ENCODE measurements around the gene GDPD1. TPM values are rescaled to one million over a fixed set of nuclear protein-coding genes. Genes with fewer than 3 reads are reported as not detected.

Gene GDPD1
- total and polyA plus RNA-seq, 2 donors (not counting 3 experiments of a cell fraction or from before 2014, with no cell fraction given): 2.5 to 4.9 TPM

GRCh38 chr17:59284317-59284716, 64.0 kb downstream of the GDPD1 start:
- CTCF ChIA-PET: no interaction called here
- Histone ChIP-seq H3K9me1 (replicated peaks; ENCODE audit: control insufficient read depth, extremely low read depth, insufficient read depth, low read length) (no peaks in the 10 kb centered on the region), H3K9ac (replicated peaks; ENCODE audit: extremely low read depth, insufficient read depth, low read length) (no peak overlapping the region), H3K4me1 (ENCODE audit: control insufficient read depth, extremely low read depth, insufficient read depth, low read length) (peaks cover 15% of the 10 kb centered on the region), H2AFZ (ENCODE audit: low read depth, low read length) (no peak overlapping the region), H3K27ac (ENCODE audit: insufficient read depth, low read depth, low read length) (no peak overlapping the region), H3K79me2 (ENCODE audit: control insufficient read depth, insufficient read depth, low read length) (no peaks in the 10 kb centered on the region), H3K4me2 (ENCODE audit: insufficient read depth, low read length) (no peak overlapping the region), H3K27me3 (ENCODE audit: control insufficient read depth in 2 of 2, insufficient read depth in 2 of 2, low read length in 2 of 2) (no peaks in the 10 kb centered on the region), H4K20me1 (replicated peaks; ENCODE audit: control insufficient read depth, extremely low read depth, insufficient read depth, low read length) (no peaks in the 10 kb centered on the region), H3K36me3 (ENCODE audit: control insufficient read depth in 2 of 2, extremely low read depth in 1 of 2, insufficient read depth in 2 of 2, low read length in 2 of 2) (no peaks in the 10 kb centered on the region), H3K9me3 (replicated peaks; ENCODE audit: control insufficient read depth, insufficient read depth, low read length) (no peaks in the 10 kb centered on the region), H3K4me3 (replicated peaks in 1 of 3; ENCODE audit: insufficient read depth in 1 of 3, low read depth in 1 of 3, low read length in 3 of 3) (no peak overlapping the region)
- POLR2A ChIA-PET: interaction anchor here (0.5 kb wide), 1 partner anchor 1359 kb away, joined by 4 read pairs; no protein-coding TSS in a partner anchor
- TF ChIP-seq, protein P1, sequence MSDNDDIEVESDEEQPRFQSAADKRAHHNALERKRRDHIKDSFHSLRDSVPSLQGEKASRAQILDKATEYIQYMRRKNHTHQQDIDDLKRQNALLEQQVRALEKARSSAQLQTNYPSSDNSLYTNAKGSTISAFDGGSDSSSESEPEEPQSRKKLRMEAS (IDR thresholded peaks at IDR 0.05; ENCODE audit: insufficient read depth, insufficient read length): no peak
- TF ChIP-seq FOS (IDR thresholded peaks at IDR 0.05; ENCODE audit: borderline replicate concordance, insufficient read depth, low read length) (no peak), MYC (IDR thresholded peaks at IDR 0.05; ENCODE audit: low read depth, low read length) (no peak), POLR2A (IDR thresholded peaks at IDR 0.05; ENCODE audit: low read depth, low read length) (no peak), EZH2 (IDR thresholded peaks at IDR 0.05; ENCODE audit: borderline replicate concordance, low read depth, low read length, severe bottlenecking) (no peak), POLR2AphosphoS5 (IDR thresholded peaks at IDR 0.05; ENCODE audit: insufficient read depth, low read depth, low read length) (no peak), GATA2 (IDR thresholded peaks at IDR 0.05; ENCODE audit: insufficient read depth, insufficient read length, low read depth, low read length) (no peak), JUN (IDR thresholded peaks at IDR 0.05; ENCODE audit: borderline replicate concordance, insufficient read depth, insufficient read length, low read depth) (no peak)
- TF ChIP-seq, protein P2, sequence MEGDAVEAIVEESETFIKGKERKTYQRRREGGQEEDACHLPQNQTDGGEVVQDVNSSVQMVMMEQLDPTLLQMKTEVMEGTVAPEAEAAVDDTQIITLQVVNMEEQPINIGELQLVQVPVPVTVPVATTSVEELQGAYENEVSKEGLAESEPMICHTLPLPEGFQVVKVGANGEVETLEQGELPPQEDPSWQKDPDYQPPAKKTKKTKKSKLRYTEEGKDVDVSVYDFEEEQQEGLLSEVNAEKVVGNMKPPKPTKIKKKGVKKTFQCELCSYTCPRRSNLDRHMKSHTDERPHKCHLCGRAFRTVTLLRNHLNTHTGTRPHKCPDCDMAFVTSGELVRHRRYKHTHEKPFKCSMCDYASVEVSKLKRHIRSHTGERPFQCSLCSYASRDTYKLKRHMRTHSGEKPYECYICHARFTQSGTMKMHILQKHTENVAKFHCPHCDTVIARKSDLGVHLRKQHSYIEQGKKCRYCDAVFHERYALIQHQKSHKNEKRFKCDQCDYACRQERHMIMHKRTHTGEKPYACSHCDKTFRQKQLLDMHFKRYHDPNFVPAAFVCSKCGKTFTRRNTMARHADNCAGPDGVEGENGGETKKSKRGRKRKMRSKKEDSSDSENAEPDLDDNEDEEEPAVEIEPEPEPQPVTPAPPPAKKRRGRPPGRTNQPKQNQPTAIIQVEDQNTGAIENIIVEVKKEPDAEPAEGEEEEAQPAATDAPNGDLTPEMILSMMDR (IDR thresholded peaks at IDR 0.05; ENCODE audit: extremely low read depth in 1 of 2, insufficient read depth in 1 of 2, low read depth in 1 of 2, low read length in 2 of 2): no peak
- DNase-seq (ENCODE audit: low read depth, low spot score) (no peak), FAIRE-seq (no peak)
- no TSS peak for BruUV-seq (replicated peaks)
- dilution Hi-C loops (cut with MboI; ENCODE audit: extremely low pct_ligation_motif_present, low sequenced_read_pairs) (no loop called here), intact Hi-C loops (cut with micrococcal nuclease) (no loop called here)

Data from endothelial cell of umbilical vein (primary cell).